Nucleus accumbens (tissue), 56 donors: ENCODE results near the gene ACAD11.
"Not testable (repeated sequence)": the region's sequence is repeated elsewhere in the genome, so short reads cannot be mapped to it uniquely, and the experiment has no call there.

Experiments
- DNase-seq, 56 donors: peaks; one replicate each; lab custom pipeline; 2025; lab: John Stamatoyannopoulos, UW

ACAD11 gene

GRCh38 chr3:132652640-132653270, 6.9 kb downstream of the ACAD11 start:
- no peak for DNase-seq

GRCh38 chr3:132650153-132650552, 9.5 kb downstream of the ACAD11 start:
- DNase-seq = no peak

- DNase-seq = no peak
These were observed 14.6 kb downstream of the ACAD11 start for GRCh38 chr3:132645058-132645457.

GRCh38 chr3:132643366-132643765, 16.2 kb downstream of the ACAD11 start:
- no peak for DNase-seq

GRCh38 chr3:132642539-132642847, 17.1 kb downstream of the ACAD11 start:
- DNase-seq = no peak

GRCh38 chr3:132641837-132642538, 17.6 kb downstream of the ACAD11 start:
- DNase-seq = no peak

- DNase-seq = not testable (repeated sequence)
These were observed 18.2 kb downstream of the ACAD11 start for GRCh38 chr3:132641427-132641826.

- no peak for DNase-seq
These were observed 20.9 kb downstream of the ACAD11 start for GRCh38 chr3:132638706-132639105.

- no peak for DNase-seq
These were observed 22.0 kb downstream of the ACAD11 start for GRCh38 chr3:132637590-132637989.

GRCh38 chr3:132635052-132635451, 24.6 kb downstream of the ACAD11 start:
- DNase-seq = no peak

GRCh38 chr3:132630612-132631011, 29.0 kb downstream of the ACAD11 start:
- DNase-seq = no peak

- DNase-seq = no peak
These were observed 29.7 kb downstream of the ACAD11 start for GRCh38 chr3:132629928-132630327.

GRCh38 chr3:132628157-132628556, 31.5 kb downstream of the ACAD11 start:
- DNase-seq = no peak

GRCh38 chr3:132626955-132627354, 32.7 kb downstream of the ACAD11 start:
- DNase-seq = no peak

- no peak for DNase-seq
These were observed 34.0 kb downstream of the ACAD11 start for GRCh38 chr3:132625613-132626012.

- DNase-seq = no peak
These were observed 34.8 kb downstream of the ACAD11 start for GRCh38 chr3:132624790-132625189.

- no peak for DNase-seq
These were observed 36.0 kb downstream of the ACAD11 start for GRCh38 chr3:132623646-132624045.

GRCh38 chr3:132622761-132623160, 36.8 kb downstream of the ACAD11 start:
- DNase-seq = no peak

- no peak for DNase-seq
These were observed 37.5 kb downstream of the ACAD11 start for GRCh38 chr3:132622148-132622547.

- DNase-seq = no peak
These were observed 42.8 kb downstream of the ACAD11 start for GRCh38 chr3:132616780-132617179.

- DNase-seq = no peak
These were observed 43.7 kb downstream of the ACAD11 start for GRCh38 chr3:132615881-132616280.

GRCh38 chr3:132615301-132615700, 44.3 kb downstream of the ACAD11 start:
- not testable (repeated sequence) for DNase-seq

- DNase-seq = not testable (repeated sequence)
These were observed 53.0 kb downstream of the ACAD11 start for GRCh38 chr3:132606620-132607019.
